ENCODE data around the gene PTPA. TPM values are rescaled to one million over a fixed set of nuclear protein-coding genes. Genes with fewer than 3 reads are reported as not detected.

The PTPA gene
- total RNA-seq, 3 donors from 2014 or later = 95.3 to 109 (median 109) TPM

DNA sequence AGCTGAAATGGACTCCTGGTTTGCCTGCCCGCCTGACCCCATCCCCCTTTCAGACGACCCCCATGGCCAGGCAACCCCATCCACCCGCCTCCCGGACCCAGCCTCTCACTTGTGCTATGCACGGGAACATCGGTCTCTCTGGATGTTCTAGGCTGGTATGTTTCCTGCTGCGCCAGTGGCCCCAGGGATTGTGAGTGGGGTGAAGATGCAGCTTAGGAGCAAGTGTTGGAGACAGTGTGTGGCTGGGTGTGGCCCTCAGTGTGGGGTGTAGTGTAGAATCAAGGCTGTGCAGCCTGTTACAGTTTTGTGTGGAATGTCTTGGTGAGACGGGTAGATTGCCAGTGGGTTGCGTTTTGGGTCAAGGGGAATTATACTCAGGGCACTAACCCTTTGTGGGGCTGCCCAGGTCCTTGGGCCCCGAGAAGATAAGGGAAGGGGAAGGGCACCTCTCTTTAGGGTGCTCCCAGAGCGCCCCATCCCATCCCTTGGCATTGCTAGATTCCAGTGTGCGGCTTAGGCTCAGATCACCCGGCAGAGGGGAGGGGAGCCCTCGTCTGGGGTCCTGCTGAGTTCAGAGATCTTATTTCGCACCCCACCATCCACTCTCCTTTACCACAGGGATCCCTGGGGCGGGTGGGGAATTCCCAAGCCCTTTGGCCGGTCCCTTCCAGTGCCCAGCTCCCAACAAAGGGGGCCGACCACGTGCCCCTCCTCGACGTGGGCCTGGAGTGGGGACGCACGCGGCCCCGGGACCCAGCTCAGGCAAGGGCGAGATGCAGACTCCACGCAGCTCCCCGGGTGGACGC is 62.3 kb downstream of the PTPA start:
- H3K36me3 ChIP-seq (ENCODE audit: low read depth) = no peaks in the 10 kb centered on the region
- intact Hi-C loops (cut with DNase I, micrococcal nuclease) = loop anchor here in 1 of 2 donors (10.0 kb wide), 1 partner anchor 311 kb away; no protein-coding TSS in a partner anchor

DNA sequence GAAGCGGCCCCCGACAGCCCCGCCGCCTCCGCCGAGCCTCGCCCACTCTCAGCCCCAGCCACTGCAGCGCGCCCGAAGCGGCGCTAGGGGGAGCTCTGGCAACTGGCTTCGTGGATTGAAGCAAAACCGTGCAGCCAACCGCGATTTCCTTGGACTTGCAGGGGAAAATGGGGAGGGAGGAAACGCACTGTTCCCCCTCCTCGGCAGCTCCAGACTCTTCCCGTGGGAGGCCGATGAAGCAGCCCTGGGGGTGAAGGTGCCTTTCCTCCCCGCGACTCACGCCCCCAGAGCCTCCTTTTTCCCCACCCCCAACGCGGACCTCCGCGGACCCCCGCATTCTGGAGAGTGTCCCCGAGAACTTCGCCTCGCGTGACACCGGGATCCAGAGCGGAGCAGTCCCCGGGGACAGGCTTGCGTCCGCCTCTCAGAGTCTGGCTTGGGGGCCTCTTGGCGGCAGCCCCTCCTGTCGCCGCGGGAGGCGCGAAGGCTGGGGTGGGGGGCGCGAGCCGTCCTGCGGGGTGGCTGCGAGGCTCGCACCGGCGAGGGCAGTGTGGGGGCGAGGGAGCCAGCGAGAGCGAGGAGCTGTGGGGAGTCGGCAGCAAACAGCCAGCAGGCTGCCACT is 63.0 kb downstream of the PTPA start:
- DNase-seq (peak; percentile 91 to 95 (median 95)), ATAC-seq (peak; percentile 57)
- Histone ChIP-seq H3K36me3 (ENCODE audit: low read depth) (no peaks in the 10 kb centered on the region), H3K4me1 (ENCODE audit: low read depth) (peaks cover 18% of the 10 kb centered on the region), H3K4me3 (peak overlapping the region; percentile 61), H3K9me3 (no peaks in the 10 kb centered on the region)
- intact Hi-C loops (cut with DNase I, micrococcal nuclease) = loop anchor here in 1 of 2 donors (10.0 kb wide), 1 partner anchor 311 kb away; no protein-coding TSS in a partner anchor
- TF ChIP-seq, protein P1, sequence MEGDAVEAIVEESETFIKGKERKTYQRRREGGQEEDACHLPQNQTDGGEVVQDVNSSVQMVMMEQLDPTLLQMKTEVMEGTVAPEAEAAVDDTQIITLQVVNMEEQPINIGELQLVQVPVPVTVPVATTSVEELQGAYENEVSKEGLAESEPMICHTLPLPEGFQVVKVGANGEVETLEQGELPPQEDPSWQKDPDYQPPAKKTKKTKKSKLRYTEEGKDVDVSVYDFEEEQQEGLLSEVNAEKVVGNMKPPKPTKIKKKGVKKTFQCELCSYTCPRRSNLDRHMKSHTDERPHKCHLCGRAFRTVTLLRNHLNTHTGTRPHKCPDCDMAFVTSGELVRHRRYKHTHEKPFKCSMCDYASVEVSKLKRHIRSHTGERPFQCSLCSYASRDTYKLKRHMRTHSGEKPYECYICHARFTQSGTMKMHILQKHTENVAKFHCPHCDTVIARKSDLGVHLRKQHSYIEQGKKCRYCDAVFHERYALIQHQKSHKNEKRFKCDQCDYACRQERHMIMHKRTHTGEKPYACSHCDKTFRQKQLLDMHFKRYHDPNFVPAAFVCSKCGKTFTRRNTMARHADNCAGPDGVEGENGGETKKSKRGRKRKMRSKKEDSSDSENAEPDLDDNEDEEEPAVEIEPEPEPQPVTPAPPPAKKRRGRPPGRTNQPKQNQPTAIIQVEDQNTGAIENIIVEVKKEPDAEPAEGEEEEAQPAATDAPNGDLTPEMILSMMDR (IDR thresholded peaks at IDR 0.05) = peak; percentile 99

More for the DNA sequence above, 62.3 kb downstream of the PTPA start:
- no peaks in the 10 kb centered on the region for H3K9me3 ChIP-seq
- no peak overlapping the region for H3K4me3 ChIP-seq
- ATAC-seq = no peak
- TF ChIP-seq, protein P1 (IDR thresholded peaks at IDR 0.05) = no peak
- H3K4me1 ChIP-seq (ENCODE audit: low read depth) = peaks cover 16% of the 10 kb centered on the region
- no peak for DNase-seq

DNA sequence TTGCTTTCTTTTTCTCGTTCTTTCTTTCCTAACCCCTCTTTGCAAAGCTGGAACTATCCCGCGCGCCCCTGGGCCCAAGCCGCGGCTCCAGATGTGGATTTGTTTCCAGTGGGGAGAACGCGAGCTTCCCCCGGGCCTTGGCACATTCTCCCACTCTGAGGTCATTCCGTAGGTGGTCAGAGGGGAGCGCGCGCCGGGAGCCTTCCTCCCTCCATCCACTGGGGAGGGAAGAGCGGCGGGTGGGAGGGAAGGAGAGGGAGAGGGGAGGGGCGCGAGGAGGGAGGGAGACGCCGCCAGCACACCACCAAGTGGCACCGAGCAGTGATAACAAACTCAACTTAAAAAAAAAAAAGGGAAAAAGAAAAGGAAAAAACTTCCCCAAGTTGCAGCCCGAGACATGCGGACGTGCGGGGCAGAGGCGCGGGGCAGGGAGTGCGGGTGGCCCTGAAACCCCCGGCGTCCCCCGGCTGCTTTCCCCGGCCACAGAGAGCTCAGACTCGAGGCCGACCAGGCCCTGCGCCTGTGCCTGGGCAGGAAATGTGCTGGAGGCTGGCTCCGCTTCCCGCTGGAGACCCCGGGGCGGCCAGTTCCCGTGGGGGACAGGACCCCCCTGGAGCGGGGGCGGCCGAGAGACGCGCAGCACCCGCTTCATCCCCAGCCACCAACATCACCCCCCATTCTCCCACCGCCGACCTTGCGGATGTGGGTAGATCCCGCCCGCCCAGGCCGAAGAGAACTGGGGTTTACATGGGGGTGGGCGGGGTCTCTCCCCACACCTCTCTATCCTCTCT is 63.7 kb downstream of the PTPA start:
- ATAC-seq (peak; percentile 44), DNase-seq (peak; percentile 80 to 85 (median 85))
- TF ChIP-seq, protein P1 (IDR thresholded peaks at IDR 0.05) = no peak
- no peaks in the 10 kb centered on the region for H3K9me3 ChIP-seq
- no peaks in the 10 kb centered on the region for H3K36me3 ChIP-seq (ENCODE audit: low read depth)
- intact Hi-C loops (cut with DNase I, micrococcal nuclease) = loop anchor here in 1 of 2 donors (5.0 to 10.0 kb wide), 2 partner anchors 310 to 437 kb away; no protein-coding TSS in a partner anchor
- H3K4me3 ChIP-seq = peak overlapping the region; percentile 61
- H3K4me1 ChIP-seq (ENCODE audit: low read depth) = peaks cover 24% of the 10 kb centered on the region

DNA sequence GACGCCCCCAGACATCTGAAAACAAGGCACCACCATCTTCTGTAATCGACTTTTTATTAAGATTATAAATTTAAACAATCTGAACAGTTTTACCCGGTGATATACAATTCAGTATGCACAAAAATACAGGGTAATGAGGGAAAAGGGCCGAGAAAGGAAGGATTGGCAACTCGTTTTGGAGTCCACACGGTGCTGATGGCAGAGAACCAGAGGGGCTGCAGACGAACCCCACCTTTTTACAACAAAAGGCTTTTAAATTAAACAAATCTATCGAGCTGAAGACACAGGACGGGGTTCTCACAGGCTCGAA is 64.3 kb downstream of the PTPA start:
- ATAC-seq (no peak), DNase-seq (no peak)
- Histone ChIP-seq H3K9me3 (no peaks in the 10 kb centered on the region), H3K4me3 (no peak overlapping the region), H3K36me3 (ENCODE audit: low read depth) (no peaks in the 10 kb centered on the region), H3K4me1 (ENCODE audit: low read depth) (peaks cover 28% of the 10 kb centered on the region)
- intact Hi-C loops (cut with DNase I, micrococcal nuclease) = loop anchor here in 1 of 2 donors (5.0 to 10.0 kb wide), 2 partner anchors 309 to 437 kb away; no protein-coding TSS in a partner anchor
- TF ChIP-seq, protein P1 (IDR thresholded peaks at IDR 0.05) = no peak

Data from mucosa of descending colon (tissue), 3 donors.